ENCODE results near the gene B4GALT2.
A peak's percentile ranks its signal among the peaks of the same experiment; 100 is the strongest.

B4GALT2 gene

GRCh38 chr1:43987159-43987902 is 8.3 kb downstream of the B4GALT2 start:
- DNase-seq: no peak

DNA sequence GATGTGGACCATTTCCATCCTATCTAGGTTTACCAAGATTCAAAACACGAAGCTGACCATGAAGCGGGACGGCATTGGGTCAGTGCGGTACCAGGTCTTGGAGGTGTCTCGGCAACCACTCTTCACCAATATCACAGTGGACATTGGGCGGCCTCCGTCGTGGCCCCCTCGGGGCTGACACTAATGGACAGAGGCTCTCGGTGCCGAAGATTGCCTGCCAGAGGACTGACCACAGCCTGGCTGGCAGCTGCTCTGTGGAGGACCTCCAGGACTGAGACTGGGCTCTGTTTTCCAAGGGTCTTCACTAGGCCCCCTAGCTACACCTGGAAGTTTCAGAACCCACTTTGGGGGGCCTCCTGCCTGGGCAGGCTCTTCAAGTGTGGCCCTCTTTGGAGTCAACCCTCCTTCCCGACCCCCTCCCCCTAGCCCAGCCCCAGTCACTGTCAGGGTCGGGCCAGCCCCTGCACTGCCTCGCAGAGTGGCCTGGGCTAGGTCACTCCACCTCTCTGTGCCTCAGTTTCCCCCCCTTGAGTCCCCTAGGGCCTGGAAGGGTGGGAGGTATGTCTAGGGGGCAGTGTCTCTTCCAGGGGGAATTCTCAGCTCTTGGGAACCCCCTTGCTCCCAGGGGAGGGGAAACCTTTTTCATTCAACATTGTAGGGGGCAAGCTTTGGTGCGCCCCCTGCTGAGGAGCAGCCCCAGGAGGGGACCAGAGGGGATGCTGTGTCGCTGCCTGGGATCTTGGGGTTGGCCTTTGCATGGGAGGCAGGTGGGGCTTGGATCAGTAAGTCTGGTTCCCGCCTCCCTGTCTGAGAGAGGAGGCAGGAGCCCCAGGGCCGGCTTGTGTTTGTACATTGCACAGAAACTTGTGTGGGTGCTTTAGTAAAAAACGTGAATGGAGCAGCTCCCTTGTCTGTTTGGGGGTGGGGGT is 11.5 kb downstream of the B4GALT2 start:
- DNase-seq: no peak

DNA sequence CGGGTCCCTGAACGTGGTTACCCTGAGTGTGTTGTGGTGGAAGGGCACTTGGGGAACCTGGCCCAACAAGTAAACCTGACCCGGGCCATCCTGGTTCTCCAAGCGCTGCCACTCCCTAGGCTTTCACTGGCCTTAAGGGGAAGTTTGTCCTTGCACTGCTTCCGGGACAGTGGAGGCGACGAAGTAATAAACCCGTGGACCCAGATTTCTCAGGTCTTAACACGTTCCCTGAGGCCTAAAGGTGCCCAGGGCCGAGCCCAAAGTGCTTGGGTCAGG is 12.1 kb downstream of the B4GALT2 start:
- DNase-seq: no peak

DNA sequence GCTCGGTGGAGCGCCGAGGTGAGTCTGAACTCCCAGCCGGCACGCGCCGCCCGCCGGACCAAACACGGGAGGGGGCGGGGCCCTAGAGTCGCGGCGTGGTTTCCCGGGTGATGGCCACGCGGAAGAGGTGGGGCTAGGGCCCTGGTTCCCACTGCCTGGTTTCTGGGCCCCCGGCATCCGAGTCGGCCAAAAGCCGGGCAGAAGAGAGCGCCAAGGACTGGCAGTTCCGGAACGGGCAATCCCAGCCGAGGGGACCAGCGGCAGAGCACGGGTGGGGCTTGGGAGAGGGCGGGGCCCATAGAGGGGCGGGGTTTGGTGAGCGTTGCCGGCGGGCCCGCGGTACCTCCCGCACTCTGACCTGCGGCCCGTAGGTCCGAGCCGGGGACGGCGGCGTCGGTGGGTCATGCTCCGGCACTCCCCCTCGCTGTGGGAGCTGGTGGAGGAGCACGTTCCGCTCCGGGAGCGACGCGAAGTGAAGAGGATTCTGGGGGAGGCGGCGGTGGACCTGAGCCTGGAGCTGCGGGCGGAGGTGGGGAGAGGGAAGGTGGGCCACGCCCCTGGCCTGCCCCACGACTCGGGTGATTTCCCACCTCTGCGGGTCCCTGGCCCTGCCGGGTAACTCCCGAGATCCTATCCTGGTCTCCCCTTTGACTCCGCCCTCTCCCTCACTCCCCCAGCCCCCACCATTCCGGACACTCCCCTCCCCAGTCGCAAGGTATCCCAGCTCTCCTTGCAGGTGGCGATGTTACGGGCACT is 12.6 kb downstream of the B4GALT2 start, which contains the start of gene CCDC24:
Gene CCDC24 (plus strand): TSS at position 124 of the 756 bp plus-strand sequence. CDS start 280 bp downstream, at position 404.
- DNase-seq: peak; percentile 52 to 74

DNA sequence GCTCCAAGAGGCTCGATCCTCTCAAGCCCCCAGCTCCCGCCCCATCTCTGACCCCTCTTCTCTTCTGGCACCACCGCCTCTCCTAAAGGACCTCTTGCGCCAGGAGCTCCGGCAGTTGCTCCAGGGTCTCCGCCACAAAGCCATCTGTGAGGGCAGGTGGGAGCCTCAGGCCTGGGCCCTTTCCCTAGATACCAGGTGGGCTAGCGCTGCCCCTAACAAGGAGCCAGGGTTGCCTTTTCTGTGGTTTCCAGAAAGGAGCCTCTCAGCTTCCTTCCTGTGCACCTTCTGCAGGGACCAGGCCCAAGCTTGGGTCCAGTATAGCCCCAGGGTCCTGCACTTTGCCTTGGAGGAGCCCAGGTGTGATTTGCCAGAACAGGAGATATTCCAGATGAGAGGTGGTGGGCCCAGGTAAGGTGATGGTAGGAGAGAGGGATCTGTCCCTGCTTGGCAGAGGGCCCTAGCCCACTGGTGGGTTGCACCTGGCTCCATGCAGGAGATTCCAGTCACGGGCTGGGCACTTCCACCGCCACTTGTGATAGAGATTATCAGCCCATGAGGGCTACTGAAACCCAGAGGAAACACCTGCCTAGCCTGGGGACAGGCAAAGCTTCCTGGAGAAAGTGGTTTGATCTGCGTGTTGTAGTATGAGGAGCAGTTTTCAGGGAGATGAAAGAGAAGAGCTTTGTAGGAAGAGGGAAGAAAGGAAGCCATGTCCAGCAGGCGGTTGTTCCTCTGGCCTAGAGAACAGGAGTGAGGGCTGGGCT is 13.4 kb downstream of the B4GALT2 start:
- DNase-seq: no peak

GRCh38 chr1:43993206-43993914 is 14.3 kb downstream of the B4GALT2 start:
- no peak for DNase-seq

DNA sequence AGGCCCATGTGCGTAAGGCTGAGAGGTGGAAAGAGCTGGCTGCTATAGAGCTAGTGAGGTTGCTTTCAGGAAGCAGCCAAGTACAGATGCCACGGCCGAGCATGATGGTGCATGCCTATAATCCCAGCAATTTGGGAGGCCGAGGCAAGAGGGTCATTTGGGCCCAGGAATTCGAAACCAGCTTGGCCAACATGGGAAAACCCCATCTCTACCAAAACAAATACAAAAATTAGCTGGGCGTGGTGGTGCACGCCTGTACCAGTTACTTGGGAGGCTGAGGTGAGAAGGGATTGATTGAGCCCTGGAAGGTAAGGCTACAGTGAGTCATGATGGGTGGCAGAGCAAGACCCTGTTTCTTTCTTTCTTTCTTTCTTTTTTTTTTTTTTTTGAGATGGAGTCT is 15.1 kb downstream of the B4GALT2 start:
- DNase-seq: no peak

DNA sequence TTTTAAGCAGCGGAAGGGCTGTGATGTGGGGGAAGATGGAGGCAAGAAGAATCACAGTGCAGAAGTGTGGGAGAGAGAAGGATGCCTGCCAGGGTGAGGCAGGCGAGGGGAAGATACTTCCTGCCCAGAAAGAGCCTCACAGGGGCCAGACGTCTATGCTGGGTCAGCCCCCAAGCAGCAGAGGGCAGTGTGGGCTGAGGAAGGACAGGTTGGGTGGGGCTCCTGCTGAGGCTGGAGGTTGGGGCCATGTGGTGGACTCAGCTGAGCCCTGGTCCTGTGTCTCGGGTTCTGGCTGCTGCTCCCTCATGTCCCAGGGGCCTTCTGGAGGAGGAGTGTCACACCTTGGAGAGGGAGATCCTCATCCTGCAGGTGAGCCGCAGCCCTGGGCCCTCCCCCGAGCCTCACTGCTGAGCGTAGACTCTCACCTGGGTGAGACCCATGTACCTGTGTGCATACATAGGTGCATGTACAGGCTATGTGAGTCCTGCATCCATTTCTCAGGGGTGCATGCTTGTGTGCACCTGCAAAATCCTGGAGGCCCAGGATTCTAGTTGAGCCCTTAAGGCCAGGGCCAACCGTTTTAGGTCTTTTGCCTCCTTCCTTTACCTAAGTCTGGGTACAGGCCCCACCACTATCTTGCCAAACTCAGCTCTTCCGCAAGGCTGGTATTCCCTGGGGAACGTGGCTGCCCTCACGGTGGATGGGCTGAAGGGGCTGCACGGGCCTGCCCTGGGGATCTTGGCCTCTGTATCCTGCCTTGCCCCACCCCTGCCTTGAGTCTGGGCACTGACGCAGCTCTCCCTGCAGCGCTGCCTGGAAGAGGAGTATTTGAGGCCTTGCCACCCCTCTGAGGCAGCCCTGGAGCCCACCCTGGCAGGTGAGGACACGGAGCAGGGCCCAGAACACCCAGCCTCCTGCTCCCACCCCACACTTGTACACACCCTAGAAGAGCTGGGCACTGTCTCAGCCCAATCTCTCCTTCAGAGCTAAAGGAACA is 16.1 kb downstream of the B4GALT2 start:
- DNase-seq: peak; percentile 35 to 52

GRCh38 chr1:43995984-43996732 is 17.1 kb downstream of the B4GALT2 start:
- no peak for DNase-seq

GRCh38 chr1:43996733-43997115 is 17.7 kb downstream of the B4GALT2 start:
- DNase-seq: no peak

DNA sequence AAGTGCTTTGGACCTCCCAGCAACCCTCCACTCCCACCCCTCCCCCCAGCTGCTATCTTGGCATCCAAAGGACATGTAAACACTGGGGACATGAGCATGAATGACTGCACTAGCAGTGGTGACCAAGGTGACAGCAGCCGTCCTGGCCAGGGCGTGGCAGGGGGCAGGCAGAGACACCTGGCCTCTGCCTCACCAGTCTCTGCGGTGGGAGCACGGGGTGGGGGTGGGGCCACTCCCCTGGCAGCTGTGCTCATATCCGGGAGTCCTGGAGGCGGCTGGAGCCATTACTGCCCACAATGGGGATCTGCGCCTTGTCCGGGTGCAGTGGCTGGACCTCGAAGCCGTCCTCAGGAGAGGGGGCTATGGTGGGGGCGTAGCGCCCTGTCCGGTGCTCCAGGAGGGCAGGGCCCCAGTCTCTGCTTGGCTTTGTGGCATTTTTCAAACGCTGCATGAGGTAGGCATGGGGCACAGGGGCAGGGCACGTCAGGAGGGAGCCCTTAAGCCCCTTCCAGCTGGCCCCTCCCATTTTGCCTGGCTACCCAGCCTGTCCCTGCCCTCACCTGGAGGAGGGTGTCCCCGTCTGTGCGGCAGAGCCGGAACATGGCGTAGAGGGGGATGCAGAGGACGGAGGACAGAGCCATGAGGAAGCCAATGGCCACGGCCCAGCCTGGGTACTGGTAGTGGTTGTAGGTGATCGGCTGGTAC is 18.4 kb downstream of the B4GALT2 start:
- peak; percentile 63 to 79 for DNase-seq

GRCh38 chr1:43998000-43998378 is 19.0 kb downstream of the B4GALT2 start:
- no peak for DNase-seq

DNA sequence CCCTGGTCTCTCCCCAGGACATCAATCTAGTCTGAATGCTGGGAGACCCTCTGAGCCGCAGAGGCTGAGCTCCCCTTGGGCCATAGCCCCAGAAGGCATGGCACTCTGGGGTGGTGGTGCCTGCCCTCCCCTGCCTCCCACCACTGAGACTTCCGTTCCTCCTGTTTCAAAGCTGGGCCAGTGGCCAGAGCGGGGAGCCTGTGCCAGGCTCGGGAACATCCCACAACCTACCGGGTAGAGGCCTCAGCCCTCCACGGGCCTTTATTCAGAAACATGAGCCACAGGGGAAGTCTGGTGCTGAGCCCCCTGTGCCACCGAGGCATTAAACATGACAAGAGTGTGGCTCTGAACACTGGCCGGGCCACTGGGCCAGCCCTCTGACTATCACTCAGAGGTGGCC is 20.4 kb downstream of the B4GALT2 start:
- DNase-seq: no peak

DNA sequence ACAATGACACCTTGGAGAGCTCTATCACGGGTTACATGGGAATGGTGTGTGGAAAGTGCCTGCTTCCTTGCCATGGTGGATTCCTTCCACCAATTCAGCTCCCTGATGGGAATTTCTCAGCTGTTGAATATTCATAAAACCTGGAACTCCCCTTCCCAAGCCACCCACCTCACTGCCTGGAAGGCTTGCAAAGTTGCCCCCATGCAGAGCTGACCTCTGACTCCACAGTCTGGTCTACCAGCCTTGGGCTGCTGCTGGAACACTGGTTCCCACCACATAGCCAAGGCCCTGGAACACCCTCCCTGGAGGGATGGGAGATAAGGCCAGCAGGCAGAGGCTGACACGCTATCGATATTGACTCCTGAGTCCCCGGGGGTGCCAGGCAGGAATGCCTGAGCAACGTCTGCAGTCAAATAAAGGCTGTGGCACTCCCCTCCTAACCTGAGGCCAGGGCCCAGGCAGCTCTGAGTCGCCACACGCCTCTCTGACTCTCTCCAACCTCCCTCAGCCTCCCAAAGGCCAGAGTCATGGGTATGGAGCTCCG is 21.2 kb downstream of the B4GALT2 start:
- DNase-seq: no peak

- DNase-seq: no peak
Observed at GRCh38 chr1:44002165-44002564, 23.2 kb downstream of the B4GALT2 start.

- no peak for DNase-seq
Observed at GRCh38 chr1:44002606-44003157, 23.7 kb downstream of the B4GALT2 start.

GRCh38 chr1:44008259-44008658 is 29.2 kb downstream of the B4GALT2 start:
- no peak for DNase-seq

DNA sequence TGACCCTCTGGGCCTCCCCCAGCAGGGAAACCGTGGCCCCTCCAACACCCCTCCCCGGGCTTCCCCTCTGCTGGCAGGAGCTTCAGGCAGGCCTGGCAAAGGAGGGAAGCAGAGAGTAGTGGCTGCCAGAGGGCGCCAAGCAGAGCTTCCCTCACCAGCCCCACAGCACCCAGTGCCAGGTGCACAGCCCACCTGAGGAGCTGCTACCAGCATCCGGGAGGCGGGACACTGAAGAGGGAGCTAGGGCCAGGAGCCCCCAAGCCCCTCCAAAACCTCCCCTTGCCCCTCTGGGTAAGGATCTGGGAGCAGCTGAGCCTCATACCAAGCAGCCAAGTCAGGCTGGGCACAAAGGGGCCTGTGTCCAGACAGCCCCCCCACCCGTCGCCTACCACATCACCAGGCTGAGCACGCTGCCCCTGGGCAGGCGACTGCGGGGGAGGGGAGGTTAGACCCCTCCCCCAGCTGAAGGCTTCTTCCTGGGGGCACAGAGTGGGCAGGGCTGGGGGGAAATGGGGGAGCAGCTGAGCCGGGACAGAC is 32.0 kb downstream of the B4GALT2 start:
- DNase-seq: no peak

Measured in SHP77 (cell line).